Stimulated activated naive B cell treated with anti-CD40 and anti-IgM and Interleukin-4, amounts not matched to agents 10 μg/mL and 1 μg/mL and 100 μg/mL, for 72 hours (primary cell): Measurements from ENCODE around the gene TSNAXIP1.

ENCODE experiments used
- ATAC-seq, 2 donors: fragments of 150-1000 bp; cut with Tn5 transposase; replicated peaks; 2 replicates each; pipeline ENCODE4 v1.10.0; 2021; ENCODE audit warnings: moderate library complexity in 1 of 2
- DNase-seq: peaks from one replicate; pipeline ENCODE4 v3.0.0; 2021
- H3K27ac Mint-ChIP-seq: one replicate; pipeline ENCODE4 v1.8.0; 2022; ENCODE audit warnings: mild to moderate bottlenecking, mixed read lengths
- H3K27me3 Mint-ChIP-seq, 2 donors: one replicate each; pipeline ENCODE4 v1.8.0; 2022; ENCODE audit warnings: mixed read lengths in 2 of 2
- H3K36me3 Mint-ChIP-seq, 2 donors: one replicate each; pipeline ENCODE4 v1.8.0; 2022; ENCODE audit warnings: mixed read lengths in 2 of 2, mild to moderate bottlenecking in 1 of 2
- H3K4me1 Mint-ChIP-seq, 2 donors: one replicate each; pipeline ENCODE4 v1.8.0; 2022; ENCODE audit warnings: mixed read lengths in 2 of 2, mild to moderate bottlenecking in 1 of 2
- H3K4me3 Mint-ChIP-seq, 2 donors: one replicate each; pipeline ENCODE4 v1.8.0; 2022; ENCODE audit warnings: mild to moderate bottlenecking in 2 of 2, mixed read lengths in 2 of 2, moderate library complexity in 1 of 2
- H3K9me3 Mint-ChIP-seq, 2 donors: one replicate each; pipeline ENCODE4 v1.8.0; 2022; ENCODE audit warnings: mixed read lengths in 2 of 2, mild to moderate bottlenecking in 1 of 2

TSNAXIP1 gene

GRCh38 chr16:67773569-67774456 is 32.9 kb upstream of the TSNAXIP1 start:
- Mint-ChIP-seq H3K9me3 (no peaks in the 10 kb centered on the region), H3K4me1 (peaks cover 9 to 23% of the 10 kb centered on the region in 2 donors), H3K36me3 (peaks cover 33 to 49% of the 10 kb centered on the region in 2 donors), H3K27me3 (no peaks in the 10 kb centered on the region), H3K27ac (no peak overlapping the region), H3K4me3 (no peak overlapping the region)
- DNase-seq = no peak
- ATAC-seq = no peak

GRCh38 chr16:67774457-67774853 is 32.2 kb upstream of the TSNAXIP1 start:
- Mint-ChIP-seq H3K27me3 (no peaks in the 10 kb centered on the region), H3K36me3 (peaks cover 31 to 50% of the 10 kb centered on the region in 2 donors), H3K4me1 (peaks cover 9 to 29% of the 10 kb centered on the region in 2 donors), H3K9me3 (no peaks in the 10 kb centered on the region), H3K27ac (no peak overlapping the region), H3K4me3 (no peak overlapping the region)
- DNase-seq (no peak), ATAC-seq (no peak)

GRCh38 chr16:67775273-67775672 is 31.4 kb upstream of the TSNAXIP1 start:
- Mint-ChIP-seq H3K27ac (no peak overlapping the region), H3K36me3 (peaks cover 29 to 50% of the 10 kb centered on the region in 2 donors), H3K4me1 (peaks cover 16 to 37% of the 10 kb centered on the region in 2 donors), H3K4me3 (no peak overlapping the region), H3K9me3 (no peaks in the 10 kb centered on the region), H3K27me3 (no peaks in the 10 kb centered on the region)
- no peak for DNase-seq
- ATAC-seq = no peak

GRCh38 chr16:67779256-67780014 is 27.3 kb upstream of the TSNAXIP1 start:
- no peak overlapping the region for H3K4me3 Mint-ChIP-seq
- no peak for DNase-seq
- H3K36me3 Mint-ChIP-seq = peaks cover 10 to 36% of the 10 kb centered on the region in 2 donors
- peak overlapping the region; percentile 28 for H3K27ac Mint-ChIP-seq
- no peaks in the 10 kb centered on the region for H3K27me3 Mint-ChIP-seq
- peak in 1 of 2 donors; percentile 64 for ATAC-seq
- H3K9me3 Mint-ChIP-seq = no peaks in the 10 kb centered on the region
- peaks cover 20 to 43% of the 10 kb centered on the region in 2 donors for H3K4me1 Mint-ChIP-seq

- no peak for DNase-seq
- H3K27ac Mint-ChIP-seq = peak overlapping the region; percentile 26
- no peak overlapping the region for H3K4me3 Mint-ChIP-seq
- H3K4me1 Mint-ChIP-seq = peaks cover 20 to 39% of the 10 kb centered on the region in 2 donors
- no peaks in the 10 kb centered on the region for H3K27me3 Mint-ChIP-seq
- no peaks in the 10 kb centered on the region for H3K9me3 Mint-ChIP-seq
- peaks cover 7 to 30% of the 10 kb centered on the region in 2 donors for H3K36me3 Mint-ChIP-seq
- no peak for ATAC-seq
Observed at GRCh38 chr16:67780847-67781564, 25.7 kb upstream of the TSNAXIP1 start.

GRCh38 chr16:67781565-67781921 is 25.1 kb upstream of the TSNAXIP1 start:
- no peak for DNase-seq
- Mint-ChIP-seq H3K4me1 (peaks cover 24 to 43% of the 10 kb centered on the region in 2 donors), H3K36me3 (peaks cover 8 to 33% of the 10 kb centered on the region in 2 donors), H3K9me3 (no peaks in the 10 kb centered on the region), H3K4me3 (no peak overlapping the region), H3K27ac (peak overlapping the region; percentile 26), H3K27me3 (no peaks in the 10 kb centered on the region)
- peak; percentile 71 to 86 for ATAC-seq

GRCh38 chr16:67782567-67783352 is 23.9 kb upstream of the TSNAXIP1 start:
- Mint-ChIP-seq H3K27me3 (no peaks in the 10 kb centered on the region), H3K36me3 (peaks cover 9 to 33% of the 10 kb centered on the region in 2 donors), H3K9me3 (no peaks in the 10 kb centered on the region), H3K4me1 (peaks cover 26 to 53% of the 10 kb centered on the region in 2 donors), H3K4me3 (no peak overlapping the region), H3K27ac (no peak overlapping the region)
- ATAC-seq (no peak), DNase-seq (no peak)

- Mint-ChIP-seq H3K27ac (no peak overlapping the region), H3K36me3 (peaks cover 9 to 30% of the 10 kb centered on the region in 2 donors), H3K4me1 (peaks cover 26 to 53% of the 10 kb centered on the region in 2 donors), H3K4me3 (no peak overlapping the region), H3K9me3 (no peaks in the 10 kb centered on the region), H3K27me3 (no peaks in the 10 kb centered on the region)
- DNase-seq (no peak), ATAC-seq (no peak)
Observed at GRCh38 chr16:67783353-67783725, 23.4 kb upstream of the TSNAXIP1 start.

- peak; percentile 68 for ATAC-seq
- no peak for DNase-seq
- H3K4me1 Mint-ChIP-seq = peaks cover 19 to 46% of the 10 kb centered on the region in 2 donors
- no peaks in the 10 kb centered on the region for H3K9me3 Mint-ChIP-seq
- peak overlapping the region; percentile 22 to 29 for H3K4me3 Mint-ChIP-seq
- peaks cover 3 to 23% of the 10 kb centered on the region in 2 donors for H3K36me3 Mint-ChIP-seq
- no peak overlapping the region for H3K27ac Mint-ChIP-seq
- H3K27me3 Mint-ChIP-seq = no peaks in the 10 kb centered on the region
Observed at GRCh38 chr16:67786491-67786890, 20.2 kb upstream of the TSNAXIP1 start.

- H3K4me1 Mint-ChIP-seq = peaks cover 16 to 34% of the 10 kb centered on the region in 2 donors
- no peak overlapping the region for H3K4me3 Mint-ChIP-seq
- DNase-seq = no peak
- H3K9me3 Mint-ChIP-seq = no peaks in the 10 kb centered on the region
- peak overlapping the region; percentile 74 for H3K27ac Mint-ChIP-seq
- H3K27me3 Mint-ChIP-seq = no peaks in the 10 kb centered on the region
- peaks cover 3 to 14% of the 10 kb centered on the region in 2 donors for H3K36me3 Mint-ChIP-seq
- ATAC-seq = peak; percentile 36 to 45
Observed at GRCh38 chr16:67790071-67790470, 16.6 kb upstream of the TSNAXIP1 start.

- Mint-ChIP-seq H3K27me3 (no peaks in the 10 kb centered on the region), H3K4me3 (no peak overlapping the region), H3K36me3 (peaks cover 27 to 40% of the 10 kb centered on the region in 2 donors), H3K27ac (no peak overlapping the region), H3K4me1 (peaks cover 36 to 48% of the 10 kb centered on the region in 2 donors), H3K9me3 (no peaks in the 10 kb centered on the region)
- DNase-seq = no peak
- ATAC-seq = no peak
Observed at GRCh38 chr16:67796099-67796718, 10.5 kb upstream of the TSNAXIP1 start.

GRCh38 chr16:67800338-67800926 is 6.3 kb upstream of the TSNAXIP1 start:
- Mint-ChIP-seq H3K27me3 (no peaks in the 10 kb centered on the region), H3K4me1 (peaks cover 58 to 84% of the 10 kb centered on the region in 2 donors), H3K4me3 (no peak overlapping the region), H3K9me3 (peaks cover 0 to 1% of the 10 kb centered on the region in 2 donors), H3K36me3 (peaks cover 41 to 64% of the 10 kb centered on the region in 2 donors), H3K27ac (peak overlapping the region; percentile 4)
- no peak for DNase-seq
- ATAC-seq = no peak

- DNase-seq (no peak), ATAC-seq (no peak)
- Mint-ChIP-seq H3K4me3 (no peak overlapping the region), H3K36me3 (peaks cover 41 to 63% of the 10 kb centered on the region in 2 donors), H3K4me1 (peaks cover 59 to 86% of the 10 kb centered on the region in 2 donors), H3K9me3 (peaks cover 0 to 1% of the 10 kb centered on the region in 2 donors), H3K27me3 (no peaks in the 10 kb centered on the region), H3K27ac (peak overlapping the region; percentile 14)
Observed at GRCh38 chr16:67801241-67801640, 5.4 kb upstream of the TSNAXIP1 start.
